Measurements from ENCODE around the gene XIRP2. TPM values are rescaled to one million over a fixed set of nuclear protein-coding genes. Genes with fewer than 3 reads are reported as not detected.
A peak's percentile ranks its signal among the peaks of the same experiment; 100 is the strongest.

Gene XIRP2
- total RNA-seq, 1 experiment from 2014 or later, result not detected

GRCh38 chr2:167198009-167198408 lies 309.7 kb downstream of the XIRP2 start:
- H3K9ac ChIP-seq (ENCODE audit: low read length), result no peak overlapping the region
- H2AFZ ChIP-seq (ENCODE audit: low read length), result no peak overlapping the region
- H3K27ac ChIP-seq (ENCODE audit: low read length), result no peak overlapping the region
- H3K9me2 ChIP-seq (replicated peaks; ENCODE audit: insufficient read depth, low read length), result no peaks in the 10 kb centered on the region
- H4K20me1 ChIP-seq (ENCODE audit: insufficient read depth, low read depth, low read length), result no peaks in the 10 kb centered on the region
- H3K27me3 ChIP-seq (ENCODE audit: low read length), result no peaks in the 10 kb centered on the region
- no peak overlapping the region for H3K4me3 ChIP-seq (ENCODE audit: low read length)
- no peaks in the 10 kb centered on the region for H3K9me3 ChIP-seq (ENCODE audit: low read length)
- no peaks in the 10 kb centered on the region for H3K79me2 ChIP-seq (ENCODE audit: low read length)
- H3K36me3 ChIP-seq (ENCODE audit: insufficient read depth, low read length), result no peaks in the 10 kb centered on the region
- no peak for DNase-seq
- no peak overlapping the region for H3K4me2 ChIP-seq (ENCODE audit: low read depth, low read length, poor library complexity, severe bottlenecking)
- H3K4me1 ChIP-seq (ENCODE audit: low read length), result no peaks in the 10 kb centered on the region

DNA sequence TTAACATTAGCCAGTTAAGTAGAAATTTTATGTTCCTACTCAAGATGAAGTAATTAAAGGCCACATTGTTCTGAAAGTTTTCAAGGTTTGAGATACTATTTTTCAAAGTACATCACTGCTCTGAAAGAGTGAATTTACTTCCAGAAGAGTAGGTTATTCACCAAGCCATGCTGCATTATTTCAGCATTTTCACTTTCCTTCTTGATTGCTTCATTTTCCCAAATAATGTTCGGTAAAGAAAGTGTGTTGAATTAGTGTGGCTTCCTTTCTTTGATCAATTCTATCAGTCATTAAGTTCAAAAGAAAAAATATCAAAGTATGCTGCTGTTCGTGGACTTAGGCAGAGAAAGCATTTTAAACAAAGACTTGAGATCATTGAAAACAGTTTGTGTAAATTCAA lies 310.3 kb downstream of the XIRP2 start:
- Histone ChIP-seq H3K9me3 (ENCODE audit: low read length) (no peaks in the 10 kb centered on the region), H3K9ac (ENCODE audit: low read length) (no peak overlapping the region), H3K79me2 (ENCODE audit: low read length) (no peaks in the 10 kb centered on the region), H4K20me1 (ENCODE audit: insufficient read depth, low read depth, low read length) (no peaks in the 10 kb centered on the region), H3K36me3 (ENCODE audit: insufficient read depth, low read length) (no peaks in the 10 kb centered on the region), H3K27me3 (ENCODE audit: low read length) (no peaks in the 10 kb centered on the region), H2AFZ (ENCODE audit: low read length) (no peak overlapping the region), H3K27ac (ENCODE audit: low read length) (no peak overlapping the region), H3K9me2 (replicated peaks; ENCODE audit: insufficient read depth, low read length) (no peaks in the 10 kb centered on the region), H3K4me1 (ENCODE audit: low read length) (no peaks in the 10 kb centered on the region), H3K4me3 (ENCODE audit: low read length) (no peak overlapping the region), H3K4me2 (ENCODE audit: low read depth, low read length, poor library complexity, severe bottlenecking) (no peak overlapping the region)
- DNase-seq, result no peak

GRCh38 chr2:167200019-167200418 lies 311.7 kb downstream of the XIRP2 start:
- Histone ChIP-seq H3K27ac (ENCODE audit: low read length) (no peak overlapping the region), H3K4me1 (ENCODE audit: low read length) (no peaks in the 10 kb centered on the region), H2AFZ (ENCODE audit: low read length) (no peak overlapping the region), H4K20me1 (ENCODE audit: insufficient read depth, low read depth, low read length) (no peaks in the 10 kb centered on the region), H3K9me3 (ENCODE audit: low read length) (no peaks in the 10 kb centered on the region), H3K79me2 (ENCODE audit: low read length) (no peaks in the 10 kb centered on the region), H3K4me2 (ENCODE audit: low read depth, low read length, poor library complexity, severe bottlenecking) (no peak overlapping the region), H3K4me3 (ENCODE audit: low read length) (no peak overlapping the region), H3K9ac (ENCODE audit: low read length) (no peak overlapping the region), H3K9me2 (replicated peaks; ENCODE audit: insufficient read depth, low read length) (no peaks in the 10 kb centered on the region), H3K36me3 (ENCODE audit: insufficient read depth, low read length) (no peaks in the 10 kb centered on the region), H3K27me3 (ENCODE audit: low read length) (no peaks in the 10 kb centered on the region)
- DNase-seq, result no peak

- Histone ChIP-seq H3K27ac (ENCODE audit: low read length) (no peak overlapping the region), H3K4me1 (ENCODE audit: low read length) (no peaks in the 10 kb centered on the region), H3K9me2 (replicated peaks; ENCODE audit: insufficient read depth, low read length) (no peaks in the 10 kb centered on the region), H3K4me3 (ENCODE audit: low read length) (no peak overlapping the region), H3K4me2 (ENCODE audit: low read depth, low read length, poor library complexity, severe bottlenecking) (no peak overlapping the region), H4K20me1 (ENCODE audit: insufficient read depth, low read depth, low read length) (no peaks in the 10 kb centered on the region), H3K9ac (ENCODE audit: low read length) (no peak overlapping the region), H3K27me3 (ENCODE audit: low read length) (no peaks in the 10 kb centered on the region), H3K9me3 (ENCODE audit: low read length) (no peaks in the 10 kb centered on the region), H2AFZ (ENCODE audit: low read length) (no peak overlapping the region), H3K36me3 (ENCODE audit: insufficient read depth, low read length) (no peaks in the 10 kb centered on the region), H3K79me2 (ENCODE audit: low read length) (no peaks in the 10 kb centered on the region)
- no peak for DNase-seq
Measured at GRCh38 chr2:167209784-167210183, 321.5 kb downstream of the XIRP2 start.

- Histone ChIP-seq H3K27ac (ENCODE audit: low read length) (no peak overlapping the region), H2AFZ (ENCODE audit: low read length) (no peak overlapping the region), H3K9me2 (replicated peaks; ENCODE audit: insufficient read depth, low read length) (no peaks in the 10 kb centered on the region), H3K79me2 (ENCODE audit: low read length) (no peaks in the 10 kb centered on the region), H3K36me3 (ENCODE audit: insufficient read depth, low read length) (no peaks in the 10 kb centered on the region), H3K9me3 (ENCODE audit: low read length) (no peaks in the 10 kb centered on the region), H3K4me2 (ENCODE audit: low read depth, low read length, poor library complexity, severe bottlenecking) (no peak overlapping the region), H3K9ac (ENCODE audit: low read length) (no peak overlapping the region), H3K4me3 (ENCODE audit: low read length) (no peak overlapping the region), H4K20me1 (ENCODE audit: insufficient read depth, low read depth, low read length) (no peaks in the 10 kb centered on the region), H3K4me1 (ENCODE audit: low read length) (no peaks in the 10 kb centered on the region), H3K27me3 (ENCODE audit: low read length) (no peaks in the 10 kb centered on the region)
- DNase-seq, result peak; percentile 80
Measured at GRCh38 chr2:167212014-167212648, 323.9 kb downstream of the XIRP2 start.

DNA sequence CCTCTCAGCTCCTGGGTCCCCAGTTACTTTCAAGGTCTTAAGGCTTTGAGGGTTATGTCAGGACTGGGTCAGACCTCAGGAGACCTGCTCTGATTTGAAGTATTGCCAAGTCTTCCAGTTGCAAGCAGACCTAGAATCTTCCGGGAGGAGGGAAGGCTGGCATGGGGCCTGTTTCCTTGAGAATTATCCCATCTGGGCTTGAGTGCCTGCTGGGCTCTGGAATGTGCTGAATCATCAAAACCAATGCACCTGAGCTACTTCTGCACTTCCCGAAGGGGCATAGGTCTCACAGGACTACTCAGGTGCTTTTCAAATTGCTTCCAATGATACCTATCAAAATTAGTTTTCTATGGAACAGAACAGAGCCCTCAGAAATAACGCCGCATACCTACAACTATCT lies 327.3 kb downstream of the XIRP2 start:
- no peaks in the 10 kb centered on the region for H4K20me1 ChIP-seq (ENCODE audit: insufficient read depth, low read depth, low read length)
- DNase-seq, result no peak
- H3K4me3 ChIP-seq (ENCODE audit: low read length), result no peak overlapping the region

DNA sequence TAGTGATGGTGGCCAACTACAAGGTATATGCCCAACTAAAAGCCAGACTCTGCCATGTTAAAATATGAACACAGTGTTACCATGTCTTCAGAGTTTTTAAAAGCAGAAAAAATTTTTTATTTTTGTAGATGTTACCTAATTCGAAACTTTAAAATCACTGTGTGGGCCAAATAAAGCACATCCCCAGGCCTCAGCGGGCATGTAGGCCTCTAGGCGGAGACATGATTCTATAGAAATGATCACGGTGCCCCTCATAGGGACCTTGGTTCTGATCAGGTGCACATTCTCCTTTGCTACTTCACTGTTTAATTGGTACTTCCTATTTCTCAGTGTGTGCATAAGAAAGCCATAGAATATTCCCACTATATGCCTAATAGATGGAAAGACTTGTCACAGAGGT lies 349.2 kb downstream of the XIRP2 start:
- no peak for DNase-seq
- H3K4me2 ChIP-seq (ENCODE audit: low read depth, low read length, poor library complexity, severe bottlenecking), result no peak overlapping the region
- no peaks in the 10 kb centered on the region for H4K20me1 ChIP-seq (ENCODE audit: insufficient read depth, low read depth, low read length)
- H3K27ac ChIP-seq (ENCODE audit: low read length), result no peak overlapping the region
- no peak overlapping the region for H3K4me3 ChIP-seq (ENCODE audit: low read length)
- H3K4me1 ChIP-seq (ENCODE audit: low read length), result no peaks in the 10 kb centered on the region
- H2AFZ ChIP-seq (ENCODE audit: low read length), result no peak overlapping the region
- H3K9me3 ChIP-seq (ENCODE audit: low read length), result no peaks in the 10 kb centered on the region
- no peaks in the 10 kb centered on the region for H3K9me2 ChIP-seq (replicated peaks; ENCODE audit: insufficient read depth, low read length)
- no peaks in the 10 kb centered on the region for H3K79me2 ChIP-seq (ENCODE audit: low read length)
- H3K27me3 ChIP-seq (ENCODE audit: low read length), result no peaks in the 10 kb centered on the region
- H3K9ac ChIP-seq (ENCODE audit: low read length), result no peak overlapping the region
- no peaks in the 10 kb centered on the region for H3K36me3 ChIP-seq (ENCODE audit: insufficient read depth, low read length)

More for the DNA sequence above, 327.3 kb downstream of the XIRP2 start:
- Histone ChIP-seq H3K9me2 (replicated peaks; ENCODE audit: insufficient read depth, low read length) (no peaks in the 10 kb centered on the region), H3K9me3 (ENCODE audit: low read length) (no peaks in the 10 kb centered on the region), H2AFZ (ENCODE audit: low read length) (no peak overlapping the region), H3K36me3 (ENCODE audit: insufficient read depth, low read length) (no peaks in the 10 kb centered on the region), H3K79me2 (ENCODE audit: low read length) (no peaks in the 10 kb centered on the region), H3K9ac (ENCODE audit: low read length) (no peak overlapping the region), H3K27ac (ENCODE audit: low read length) (no peak overlapping the region), H3K4me1 (ENCODE audit: low read length) (no peaks in the 10 kb centered on the region), H3K27me3 (ENCODE audit: low read length) (no peaks in the 10 kb centered on the region), H3K4me2 (ENCODE audit: low read depth, low read length, poor library complexity, severe bottlenecking) (no peak overlapping the region)

DNA sequence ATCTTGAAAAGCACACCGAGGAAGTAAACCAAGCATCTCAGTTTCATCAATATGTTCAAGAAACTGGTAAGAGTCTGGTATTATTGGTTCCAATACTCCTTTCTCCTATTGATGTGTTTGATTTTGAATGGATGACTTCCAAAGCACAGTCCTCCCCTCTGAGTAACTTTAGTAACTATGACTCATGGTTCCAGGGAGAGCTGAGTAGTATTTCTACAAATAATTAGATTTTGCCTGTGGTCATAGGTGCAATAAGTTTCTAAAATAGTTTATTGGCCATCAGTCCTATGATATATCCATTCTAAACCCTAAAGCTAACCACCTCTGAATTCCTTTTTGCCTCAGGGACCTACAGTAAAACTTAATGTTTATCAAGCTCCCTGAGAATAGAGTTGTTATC lies 352.4 kb downstream of the XIRP2 start:
- no peaks in the 10 kb centered on the region for H3K9me3 ChIP-seq (ENCODE audit: low read length)
- H3K4me1 ChIP-seq (ENCODE audit: low read length), result no peaks in the 10 kb centered on the region
- no peaks in the 10 kb centered on the region for H3K36me3 ChIP-seq (ENCODE audit: insufficient read depth, low read length)
- no peak overlapping the region for H3K4me2 ChIP-seq (ENCODE audit: low read depth, low read length, poor library complexity, severe bottlenecking)
- no peaks in the 10 kb centered on the region for H4K20me1 ChIP-seq (ENCODE audit: insufficient read depth, low read depth, low read length)
- no peak overlapping the region for H2AFZ ChIP-seq (ENCODE audit: low read length)
- H3K27me3 ChIP-seq (ENCODE audit: low read length), result peaks cover 2% of the 10 kb centered on the region; the same call in 1 of the 2 replicates
- H3K79me2 ChIP-seq (ENCODE audit: low read length), result no peaks in the 10 kb centered on the region
- H3K9me2 ChIP-seq (replicated peaks; ENCODE audit: insufficient read depth, low read length), result no peaks in the 10 kb centered on the region
- no peak overlapping the region for H3K4me3 ChIP-seq (ENCODE audit: low read length)
- DNase-seq, result no peak
- H3K27ac ChIP-seq (ENCODE audit: low read length), result no peak overlapping the region
- H3K9ac ChIP-seq (ENCODE audit: low read length), result no peak overlapping the region

Measured in Karpas-422 (cell line).